Measurements from ENCODE around the gene MKRN2. TPM values are rescaled to one million over a fixed set of nuclear protein-coding genes. Genes with fewer than 3 reads are reported as not detected.
A peak's percentile ranks its signal among the peaks of the same experiment; 100 is the strongest.
"Not testable (repeated sequence)": the region's sequence is repeated elsewhere in the genome, so short reads cannot be mapped to it uniquely, and the experiment has no call there.

Gene MKRN2
- polyA plus RNA-seq (2013, experiment 1 of 2; ENCODE audit: insufficient read length): 34.8 TPM
- 34.0 TPM for polyA plus RNA-seq (2013, experiment 2 of 2; ENCODE audit: insufficient read length)

- DNase-seq: peak; percentile 86
Measured at GRCh38 chr3:12556690-12557472, at the start of gene MKRN2. TSS of gene MKRN2 (plus strand) at chr3:12557087. CDS start at chr3:12557151, 64 bp downstream.

GRCh38 chr3:12507591-12508281, 49.2 kb upstream of the MKRN2 start:
- peak; percentile 75 for DNase-seq

- DNase-seq: peak; percentile 98
Measured at GRCh38 chr3:12508291-12508700, 48.6 kb upstream of the MKRN2 start.

GRCh38 chr3:12509466-12509865, 47.4 kb upstream of the MKRN2 start:
- DNase-seq: no peak

GRCh38 chr3:12512534-12513118, 44.3 kb upstream of the MKRN2 start:
- DNase-seq: no peak

GRCh38 chr3:12513694-12514446, 43.0 kb upstream of the MKRN2 start:
- DNase-seq: no peak

GRCh38 chr3:12515631-12516030, 41.3 kb upstream of the MKRN2 start:
- no peak for DNase-seq

GRCh38 chr3:12516873-12517272, 40.0 kb upstream of the MKRN2 start:
- DNase-seq: no peak

GRCh38 chr3:12518261-12519028, 38.4 kb upstream of the MKRN2 start:
- DNase-seq: no peak

- DNase-seq: no peak
Measured at GRCh38 chr3:12521010-12521409, 35.9 kb upstream of the MKRN2 start.

GRCh38 chr3:12522721-12523120, 34.2 kb upstream of the MKRN2 start:
- no peak for DNase-seq

- DNase-seq: peak; percentile 1
Measured at GRCh38 chr3:12527757-12528143, 29.1 kb upstream of the MKRN2 start.

GRCh38 chr3:12532182-12532581, 24.7 kb upstream of the MKRN2 start:
- no peak for DNase-seq

GRCh38 chr3:12536423-12536822, 20.5 kb upstream of the MKRN2 start:
- DNase-seq: peak; percentile 9

GRCh38 chr3:12541625-12542024, 15.3 kb upstream of the MKRN2 start:
- no peak for DNase-seq

GRCh38 chr3:12543497-12543896, 13.4 kb upstream of the MKRN2 start:
- DNase-seq: not testable (repeated sequence)

- no peak for DNase-seq
Measured at GRCh38 chr3:12544652-12545472, 12.0 kb upstream of the MKRN2 start.

GRCh38 chr3:12545473-12545791, 11.5 kb upstream of the MKRN2 start, which contains the start of gene MKRN2OS:
TSS of gene MKRN2OS (minus strand) at chr3:12545499. CDS start at chr3:12545464, 35 bp downstream.
- no peak for DNase-seq

- no peak for DNase-seq
Measured at GRCh38 chr3:12549971-12550760, 6.7 kb upstream of the MKRN2 start.

- peak; percentile 60 for DNase-seq
Measured at GRCh38 chr3:12553921-12554391, 2.9 kb upstream of the MKRN2 start.
